Peyer's patch (tissue), 4 donors: ENCODE results near the gene ELOVL7. TPM values are rescaled to one million over a fixed set of nuclear protein-coding genes. Genes with fewer than 3 reads are reported as not detected.
"Not testable (repeated sequence)": the region's sequence is repeated elsewhere in the genome, so short reads cannot be mapped to it uniquely, and the experiment has no call there.

Experiments
- DNase-seq, 3 donors: peaks; one replicate each; pipeline ENCODE4 v3.0.0-alpha.2; 2017 to 2019
- H3K27ac ChIP-seq, 4 donors: fragments of 200-600 bp; sonication (generic); one replicate each; pipeline ENCODE4 v1.5.1; 2016 to 2019
- H3K27me3 ChIP-seq, 2 donors: fragments of 200-600 bp; sonication (generic); one replicate each; pipeline ENCODE4 v1.5.1; 2019
- H3K36me3 ChIP-seq, 3 donors: fragments of 200-600 bp; sonication (generic); one replicate each; pipeline ENCODE4 v1.5.1; 2016 to 2019
- H3K4me1 ChIP-seq, 4 donors: fragments of 200-600 bp; sonication (generic); one replicate each; pipeline ENCODE4 v1.5.1; 2016 to 2019
- H3K4me3 ChIP-seq, 4 donors: fragments of 200-600 bp; sonication (generic); 1 replicate in 3 of 4; 2 replicates in 1 of 4; pipeline ENCODE4 v1.5.1; 2016 to 2019; ENCODE audit warnings: mild to moderate bottlenecking in 1 of 4
- H3K9me3 ChIP-seq, 4 donors: fragments of 200-600 bp; sonication (generic); one replicate each; pipeline ENCODE4 v1.5.1; 2016 to 2019; ENCODE audit warnings: mild to moderate bottlenecking in 1 of 4
- POLR2A ChIP-seq, 2 donors: fragments of 450-650 bp; IDR thresholded peaks; one replicate each; pipeline ENCODE4 v1.5.1; 2017; ENCODE audit warnings: antibody characterized with exemption in 2 of 2, mild to moderate bottlenecking in 2 of 2, moderate library complexity in 2 of 2
- total RNA-seq, 4 donors: library from RNA; depleted of rRNA; stranded (reverse); fragments of >200 nt; gene quantifications; one replicate each; pipeline ENCODE4 v1.1.0, GENCODE V29; 2016
- TF ChIP-seq, protein P1 (sequence below), 6 experiments: fragments of 450-650 bp in 4 of 6; fragments of 200-600 bp in 2 of 6; sonication (generic) in 1 of 6; IDR thresholded peaks; one replicate each; pipeline ENCODE4 v1.5.1; 2017 to 2019; ENCODE audit warnings: antibody characterized with exemption in 6 of 6, mild to moderate bottlenecking in 3 of 6, moderate library complexity in 1 of 6

Gene ELOVL7
- total RNA-seq, 4 donors from 2014 or later = 5.8 to 77.6 (median 34.3) TPM

DNA sequence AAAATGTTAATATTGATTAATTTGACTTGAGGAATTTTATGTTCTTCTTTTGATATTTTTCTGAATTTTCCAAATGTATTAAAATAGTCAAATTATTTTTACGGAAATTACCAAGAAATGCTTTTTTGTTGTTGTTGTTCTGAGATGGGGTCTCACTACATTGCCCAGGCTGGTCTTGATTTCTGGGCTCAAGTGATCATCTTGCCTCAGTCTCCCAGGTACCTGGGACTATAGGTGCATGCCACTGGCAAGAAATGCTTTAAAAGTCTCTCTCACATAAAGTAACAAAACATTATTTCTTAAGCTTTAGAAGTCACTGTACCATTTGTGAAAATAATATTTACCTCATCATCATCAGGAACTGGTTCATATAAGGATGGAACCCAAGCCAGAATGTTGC, 43.0 kb upstream of the ELOVL7 start:
- H3K9me3 ChIP-seq = no peaks in the 10 kb centered on the region
- TF ChIP-seq POLR2A (IDR thresholded peaks at IDR 0.05) = no peak
- TF ChIP-seq, protein P1, sequence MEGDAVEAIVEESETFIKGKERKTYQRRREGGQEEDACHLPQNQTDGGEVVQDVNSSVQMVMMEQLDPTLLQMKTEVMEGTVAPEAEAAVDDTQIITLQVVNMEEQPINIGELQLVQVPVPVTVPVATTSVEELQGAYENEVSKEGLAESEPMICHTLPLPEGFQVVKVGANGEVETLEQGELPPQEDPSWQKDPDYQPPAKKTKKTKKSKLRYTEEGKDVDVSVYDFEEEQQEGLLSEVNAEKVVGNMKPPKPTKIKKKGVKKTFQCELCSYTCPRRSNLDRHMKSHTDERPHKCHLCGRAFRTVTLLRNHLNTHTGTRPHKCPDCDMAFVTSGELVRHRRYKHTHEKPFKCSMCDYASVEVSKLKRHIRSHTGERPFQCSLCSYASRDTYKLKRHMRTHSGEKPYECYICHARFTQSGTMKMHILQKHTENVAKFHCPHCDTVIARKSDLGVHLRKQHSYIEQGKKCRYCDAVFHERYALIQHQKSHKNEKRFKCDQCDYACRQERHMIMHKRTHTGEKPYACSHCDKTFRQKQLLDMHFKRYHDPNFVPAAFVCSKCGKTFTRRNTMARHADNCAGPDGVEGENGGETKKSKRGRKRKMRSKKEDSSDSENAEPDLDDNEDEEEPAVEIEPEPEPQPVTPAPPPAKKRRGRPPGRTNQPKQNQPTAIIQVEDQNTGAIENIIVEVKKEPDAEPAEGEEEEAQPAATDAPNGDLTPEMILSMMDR (IDR thresholded peaks at IDR 0.05) = no peak
- no peak overlapping the region for H3K4me3 ChIP-seq
- no peak overlapping the region for H3K27ac ChIP-seq
- no peak for DNase-seq
- H3K27me3 ChIP-seq = no peaks in the 10 kb centered on the region
- H3K4me1 ChIP-seq = no peaks in the 10 kb centered on the region
- no peaks in the 10 kb centered on the region for H3K36me3 ChIP-seq

DNA sequence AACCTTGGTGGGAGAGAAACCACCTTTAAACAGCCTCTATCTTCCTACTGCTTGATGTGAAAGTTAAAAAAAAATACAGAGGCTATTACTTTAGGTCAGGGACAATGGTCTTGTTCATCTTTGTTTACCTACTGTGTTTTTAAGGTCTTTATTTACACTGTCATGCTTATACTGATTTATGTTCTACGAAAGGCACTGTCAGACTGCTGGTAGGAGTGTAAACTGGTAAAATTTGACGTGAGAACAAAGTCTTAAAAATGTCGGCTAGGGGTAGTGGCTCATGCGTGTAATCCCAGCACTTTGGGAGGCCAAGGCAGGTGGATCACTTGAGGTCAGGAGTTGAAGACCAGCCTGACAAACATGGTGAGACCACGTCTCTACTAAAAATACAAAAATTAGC, 42.1 kb upstream of the ELOVL7 start:
- H3K4me1 ChIP-seq = no peaks in the 10 kb centered on the region
- H3K4me3 ChIP-seq = no peak overlapping the region
- TF ChIP-seq POLR2A (IDR thresholded peaks at IDR 0.05) = no peak
- TF ChIP-seq, protein P1 (IDR thresholded peaks at IDR 0.05) = no peak
- H3K9me3 ChIP-seq = no peaks in the 10 kb centered on the region
- H3K36me3 ChIP-seq = no peaks in the 10 kb centered on the region
- no peaks in the 10 kb centered on the region for H3K27me3 ChIP-seq
- H3K27ac ChIP-seq = no peak overlapping the region
- DNase-seq = no peak

DNA sequence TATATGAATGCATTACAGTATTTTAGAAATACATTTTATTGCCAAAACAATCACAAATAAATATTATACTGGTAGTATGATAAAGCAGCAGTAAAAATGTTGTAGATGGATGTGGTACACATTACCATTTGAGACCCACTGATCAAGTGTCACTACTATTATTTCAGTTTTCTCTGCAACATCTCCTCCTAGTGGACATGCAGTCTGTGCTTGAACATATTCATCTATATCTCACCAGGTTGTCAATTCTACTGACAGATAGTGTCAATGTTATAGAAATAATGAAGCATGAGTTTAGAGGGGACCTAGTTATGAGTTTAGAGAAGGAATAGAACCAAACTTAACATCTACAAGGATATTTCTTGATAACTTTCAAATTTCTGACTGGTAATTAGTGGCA, 39.2 kb upstream of the ELOVL7 start:
- Histone ChIP-seq H3K27ac (no peak overlapping the region), H3K4me3 (no peak overlapping the region), H3K36me3 (no peaks in the 10 kb centered on the region), H3K4me1 (no peaks in the 10 kb centered on the region), H3K9me3 (no peaks in the 10 kb centered on the region), H3K27me3 (no peaks in the 10 kb centered on the region)
- TF ChIP-seq, protein P1 (IDR thresholded peaks at IDR 0.05) = peak in 3 of 6 experiments; percentile 60 to 65 (median 61)
- no peak for TF ChIP-seq POLR2A (IDR thresholded peaks at IDR 0.05)
- no peak for DNase-seq

DNA sequence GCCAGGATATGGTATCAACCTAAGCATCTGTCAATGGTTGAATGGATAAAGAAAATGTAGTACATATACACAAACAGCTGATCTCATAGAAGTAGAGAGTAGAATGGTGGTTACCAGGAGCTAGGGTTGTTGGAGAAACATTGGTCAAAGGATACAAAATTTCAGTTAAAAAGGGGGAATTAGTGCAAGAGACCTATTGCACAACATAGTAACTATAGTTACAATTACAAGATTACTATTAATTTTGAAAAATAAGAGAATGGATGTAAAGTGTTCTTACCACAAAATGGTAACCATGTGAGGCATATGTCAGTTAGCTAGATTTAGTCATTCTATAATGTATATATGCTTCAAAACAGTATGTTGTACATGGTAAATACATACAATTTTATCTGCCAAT, 28.8 kb upstream of the ELOVL7 start:
- no peak overlapping the region for H3K27ac ChIP-seq

DNA sequence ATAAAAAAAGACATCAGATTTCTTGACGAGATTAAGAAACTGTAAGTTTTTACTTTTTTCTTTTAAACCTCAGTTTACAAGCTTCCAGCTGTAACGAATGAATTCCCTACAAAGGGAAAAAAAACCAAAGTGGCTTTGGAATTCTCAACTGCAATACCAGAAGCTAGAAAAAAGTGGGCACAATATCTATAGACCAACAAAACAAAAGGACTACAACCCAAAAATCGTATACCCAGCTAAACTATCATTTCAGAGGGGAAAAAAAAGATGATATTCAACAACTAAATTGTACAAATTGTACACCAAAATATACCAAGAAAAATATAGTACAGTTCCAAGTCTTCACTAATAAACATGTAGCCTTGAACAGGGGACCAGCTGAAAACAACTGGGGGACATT, 26.8 kb upstream of the ELOVL7 start:
- DNase-seq = no peak
- TF ChIP-seq, protein P1 (IDR thresholded peaks at IDR 0.05) = no peak
- TF ChIP-seq POLR2A (IDR thresholded peaks at IDR 0.05) = no peak
- Histone ChIP-seq H3K27ac (no peak overlapping the region), H3K4me3 (no peak overlapping the region), H3K36me3 (no peaks in the 10 kb centered on the region), H3K4me1 (no peaks in the 10 kb centered on the region), H3K27me3 (no peaks in the 10 kb centered on the region), H3K9me3 (no peaks in the 10 kb centered on the region)

More for the DNA sequence above, 28.8 kb upstream of the ELOVL7 start:
- H3K27me3 ChIP-seq = no peaks in the 10 kb centered on the region
- no peak overlapping the region for H3K4me3 ChIP-seq
- H3K9me3 ChIP-seq = no peaks in the 10 kb centered on the region
- no peaks in the 10 kb centered on the region for H3K36me3 ChIP-seq
- TF ChIP-seq POLR2A (IDR thresholded peaks at IDR 0.05) = no peak
- TF ChIP-seq, protein P1 (IDR thresholded peaks at IDR 0.05) = no peak
- no peaks in the 10 kb centered on the region for H3K4me1 ChIP-seq
- DNase-seq = no peak

DNA sequence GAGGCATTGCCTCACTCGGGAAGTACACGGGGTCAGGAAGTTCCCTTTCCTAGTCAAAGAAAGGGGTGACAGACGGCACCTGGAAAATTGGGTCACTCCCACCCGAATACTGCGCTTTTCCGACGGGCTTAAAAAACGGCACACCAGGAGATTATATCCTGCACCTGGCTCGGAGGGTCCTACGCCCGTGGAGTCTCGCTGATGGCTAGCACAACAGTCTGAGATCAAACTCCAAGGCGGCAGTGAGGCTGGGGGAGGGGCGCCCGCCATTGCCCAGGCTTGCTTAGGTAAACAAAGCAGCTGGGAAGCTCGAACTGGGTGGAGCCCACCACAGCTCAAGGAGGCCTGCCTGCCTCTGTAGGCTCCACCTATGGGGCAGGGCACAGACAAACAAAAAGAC, 16.5 kb upstream of the ELOVL7 start:
- not testable (repeated sequence) for H3K4me3 ChIP-seq, H3K27me3 ChIP-seq, H3K36me3 ChIP-seq, H3K4me1 ChIP-seq, H3K9me3 ChIP-seq, H3K27ac ChIP-seq, DNase-seq
